SK-N-SH treated with all-trans-retinoic acid at 6 μM for 48 hours (cell line): ENCODE results near the gene CDC34.
"Not testable (repeated sequence)": the region's sequence is repeated elsewhere in the genome, so short reads cannot be mapped to it uniquely, and the experiment has no call there.

Source experiments
- ATAC-seq: fragments of 200-7000 bp; cut with Tn5 transposase; 3 replicates; pipeline ENCODE4 v1.9.1; 2020; ENCODE audit warnings: mild to moderate bottlenecking, moderate library complexity
- ARNTL ChIP-seq: fragments of 450-650 bp; formaldehyde crosslinking; IDR thresholded peaks from 2 replicates; pipeline ENCODE4 v1.5.0; 2020; ENCODE audit warnings: low read depth, mild to moderate bottlenecking, moderate library complexity, borderline replicate concordance
- BACH2 ChIP-seq: fragments of 250-450 bp; sonication (Bioruptor Pico); IDR thresholded peaks from 2 replicates; pipeline ENCODE4 v1.9.0; 2021; ENCODE audit warnings: mild to moderate bottlenecking, borderline replicate concordance
- CREB5 ChIP-seq: fragments of 250-450 bp; sonication (Bioruptor Pico); IDR thresholded peaks from 2 replicates; pipeline ENCODE4 v1.5.1; 2020; ENCODE audit warnings: low read depth, mild to moderate bottlenecking, moderate library complexity
- CSDC2 ChIP-seq: fragments of 250-450 bp; sonication (Bioruptor Pico); IDR thresholded peaks from 2 replicates; pipeline ENCODE4 v1.5.0; 2020; ENCODE audit warnings: mild to moderate bottlenecking, moderate library complexity
- ESRRG ChIP-seq: fragments of 250-450 bp; sonication (Bioruptor Pico); IDR thresholded peaks from 2 replicates; pipeline ENCODE4 v1.6.1; 2021; ENCODE audit warnings: mild to moderate bottlenecking
- GLIS3 ChIP-seq: fragments of 250-450 bp; sonication (Bioruptor Pico); IDR thresholded peaks from 2 replicates; pipeline ENCODE4 v1.5.0; 2020; ENCODE audit warnings: mild to moderate bottlenecking, moderate library complexity
- ISL1 ChIP-seq: fragments of 250-450 bp; sonication (Bioruptor Pico); IDR thresholded peaks from 2 replicates; pipeline ENCODE4 v2.1.2; 2022; ENCODE audit warnings: mild to moderate bottlenecking, moderate library complexity
- PPARA ChIP-seq: fragments of 250-450 bp; sonication (Bioruptor Pico); IDR thresholded peaks from 2 replicates; pipeline ENCODE4 v1.5.0; 2020; ENCODE audit warnings: mild to moderate bottlenecking, borderline replicate concordance
- SNAI2 ChIP-seq: fragments of 250-450 bp; sonication (Bioruptor Pico); IDR thresholded peaks from 2 replicates; pipeline ENCODE4 v1.5.0; 2020; ENCODE audit warnings: mild to moderate bottlenecking, moderate library complexity
- TCF4 ChIP-seq: fragments of 250-450 bp; sonication (Bioruptor Pico); IDR thresholded peaks from 2 replicates; pipeline ENCODE4 v1.8.0; 2021; ENCODE audit warnings: mild to moderate bottlenecking, moderate library complexity, borderline replicate concordance
- TOX ChIP-seq: fragments of 250-450 bp; sonication (Bioruptor Pico); IDR thresholded peaks from 2 replicates; pipeline ENCODE4 v1.8.0; 2021; ENCODE audit warnings: mild to moderate bottlenecking, moderate library complexity, borderline replicate concordance
- ZC3H10 ChIP-seq: fragments of 250-450 bp; sonication (Bioruptor Pico); IDR thresholded peaks from 2 replicates; pipeline ENCODE4 v1.5.1; 2021; ENCODE audit warnings: mild to moderate bottlenecking, moderate library complexity
- ZFP3 ChIP-seq: fragments of 250-450 bp; sonication (Bioruptor Pico); IDR thresholded peaks from 2 replicates; pipeline ENCODE4 v1.5.0; 2020; ENCODE audit warnings: mild to moderate bottlenecking, moderate library complexity
- ZFP30 ChIP-seq: fragments of 450-650 bp; formaldehyde crosslinking; IDR thresholded peaks from 2 replicates; pipeline ENCODE4 v1.5.0; 2022; ENCODE audit warnings: mild to moderate bottlenecking, moderate library complexity
- ZNF565 ChIP-seq: fragments of 450-650 bp; formaldehyde crosslinking; conservative IDR thresholded peaks from 2 replicates; pipeline ENCODE4 v1.5.0; 2020; ENCODE audit warnings: low read depth, mild to moderate bottlenecking, moderate library complexity
- ZNF70 ChIP-seq: fragments of 450-650 bp; formaldehyde crosslinking; IDR thresholded peaks from 2 replicates; pipeline ENCODE4 v1.5.0; 2020; ENCODE audit warnings: mild to moderate bottlenecking, moderate library complexity
- ZNF8 ChIP-seq: fragments of 450-650 bp; formaldehyde crosslinking; IDR thresholded peaks from 2 replicates; pipeline ENCODE4 v1.5.0; 2020; ENCODE audit warnings: mild to moderate bottlenecking, moderate library complexity
- TF ChIP-seq, protein P1 (sequence below): fragments of 250-450 bp; sonication (Bioruptor Pico); IDR thresholded peaks from 2 replicates; pipeline ENCODE4 v1.8.0; 2020; ENCODE audit warnings: mild to moderate bottlenecking, moderate library complexity, borderline replicate concordance
- TF ChIP-seq, protein P2 (sequence below): fragments of 250-450 bp; sonication (Bioruptor Pico); IDR thresholded peaks from 2 replicates; pipeline ENCODE4 v1.5.0; 2020; ENCODE audit warnings: mild to moderate bottlenecking, moderate library complexity
- TF ChIP-seq, protein P3 (sequence below): fragments of 250-450 bp; sonication (Bioruptor Pico); IDR thresholded peaks from 2 replicates; pipeline ENCODE4 v1.8.0; 2021; ENCODE audit warnings: low read depth, mild to moderate bottlenecking, moderate library complexity, borderline replicate concordance

Gene CDC34

GRCh38 chr19:583968-584239 is 52.3 kb downstream of the CDC34 start:
- TF ChIP-seq GLIS3 (CRISPR knock-in tag) (no peak), ZFP3 (CRISPR knock-in tag) (no peak), CSDC2 (CRISPR knock-in tag) (no peak)
- no peak for ATAC-seq

GRCh38 chr19:584240-585001 is 52.9 kb downstream of the CDC34 start:
- peak; percentile 68 for ATAC-seq
- no peak for TF ChIP-seq CSDC2 (CRISPR knock-in tag)
- TF ChIP-seq, protein P1, sequence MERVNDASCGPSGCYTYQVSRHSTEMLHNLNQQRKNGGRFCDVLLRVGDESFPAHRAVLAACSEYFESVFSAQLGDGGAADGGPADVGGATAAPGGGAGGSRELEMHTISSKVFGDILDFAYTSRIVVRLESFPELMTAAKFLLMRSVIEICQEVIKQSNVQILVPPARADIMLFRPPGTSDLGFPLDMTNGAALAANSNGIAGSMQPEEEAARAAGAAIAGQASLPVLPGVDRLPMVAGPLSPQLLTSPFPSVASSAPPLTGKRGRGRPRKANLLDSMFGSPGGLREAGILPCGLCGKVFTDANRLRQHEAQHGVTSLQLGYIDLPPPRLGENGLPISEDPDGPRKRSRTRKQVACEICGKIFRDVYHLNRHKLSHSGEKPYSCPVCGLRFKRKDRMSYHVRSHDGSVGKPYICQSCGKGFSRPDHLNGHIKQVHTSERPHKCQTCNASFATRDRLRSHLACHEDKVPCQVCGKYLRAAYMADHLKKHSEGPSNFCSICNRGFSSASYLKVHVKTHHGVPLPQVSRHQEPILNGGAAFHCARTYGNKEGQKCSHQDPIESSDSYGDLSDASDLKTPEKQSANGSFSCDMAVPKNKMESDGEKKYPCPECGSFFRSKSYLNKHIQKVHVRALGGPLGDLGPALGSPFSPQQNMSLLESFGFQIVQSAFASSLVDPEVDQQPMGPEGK (CRISPR knock-in tag): 0 out of 2 replicates have a peak, but pooled peaks have one; percentile 44
- TF ChIP-seq SNAI2: no peak
- TF ChIP-seq CREB5: no peak
- no peak for TF ChIP-seq BACH2 (CRISPR knock-in tag)
- no peak for TF ChIP-seq ZFP30 (CRISPR knock-in tag)
- no peak for TF ChIP-seq ZNF70 (CRISPR knock-in tag)
- TF ChIP-seq, protein P2, sequence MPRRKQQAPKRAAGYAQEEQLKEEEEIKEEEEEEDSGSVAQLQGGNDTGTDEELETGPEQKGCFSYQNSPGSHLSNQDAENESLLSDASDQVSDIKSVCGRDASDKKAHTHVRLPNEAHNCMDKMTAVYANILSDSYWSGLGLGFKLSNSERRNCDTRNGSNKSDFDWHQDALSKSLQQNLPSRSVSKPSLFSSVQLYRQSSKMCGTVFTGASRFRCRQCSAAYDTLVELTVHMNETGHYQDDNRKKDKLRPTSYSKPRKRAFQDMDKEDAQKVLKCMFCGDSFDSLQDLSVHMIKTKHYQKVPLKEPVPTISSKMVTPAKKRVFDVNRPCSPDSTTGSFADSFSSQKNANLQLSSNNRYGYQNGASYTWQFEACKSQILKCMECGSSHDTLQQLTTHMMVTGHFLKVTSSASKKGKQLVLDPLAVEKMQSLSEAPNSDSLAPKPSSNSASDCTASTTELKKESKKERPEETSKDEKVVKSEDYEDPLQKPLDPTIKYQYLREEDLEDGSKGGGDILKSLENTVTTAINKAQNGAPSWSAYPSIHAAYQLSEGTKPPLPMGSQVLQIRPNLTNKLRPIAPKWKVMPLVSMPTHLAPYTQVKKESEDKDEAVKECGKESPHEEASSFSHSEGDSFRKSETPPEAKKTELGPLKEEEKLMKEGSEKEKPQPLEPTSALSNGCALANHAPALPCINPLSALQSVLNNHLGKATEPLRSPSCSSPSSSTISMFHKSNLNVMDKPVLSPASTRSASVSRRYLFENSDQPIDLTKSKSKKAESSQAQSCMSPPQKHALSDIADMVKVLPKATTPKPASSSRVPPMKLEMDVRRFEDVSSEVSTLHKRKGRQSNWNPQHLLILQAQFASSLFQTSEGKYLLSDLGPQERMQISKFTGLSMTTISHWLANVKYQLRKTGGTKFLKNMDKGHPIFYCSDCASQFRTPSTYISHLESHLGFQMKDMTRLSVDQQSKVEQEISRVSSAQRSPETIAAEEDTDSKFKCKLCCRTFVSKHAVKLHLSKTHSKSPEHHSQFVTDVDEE (CRISPR knock-in tag): no peak
- TF ChIP-seq, protein P3, sequence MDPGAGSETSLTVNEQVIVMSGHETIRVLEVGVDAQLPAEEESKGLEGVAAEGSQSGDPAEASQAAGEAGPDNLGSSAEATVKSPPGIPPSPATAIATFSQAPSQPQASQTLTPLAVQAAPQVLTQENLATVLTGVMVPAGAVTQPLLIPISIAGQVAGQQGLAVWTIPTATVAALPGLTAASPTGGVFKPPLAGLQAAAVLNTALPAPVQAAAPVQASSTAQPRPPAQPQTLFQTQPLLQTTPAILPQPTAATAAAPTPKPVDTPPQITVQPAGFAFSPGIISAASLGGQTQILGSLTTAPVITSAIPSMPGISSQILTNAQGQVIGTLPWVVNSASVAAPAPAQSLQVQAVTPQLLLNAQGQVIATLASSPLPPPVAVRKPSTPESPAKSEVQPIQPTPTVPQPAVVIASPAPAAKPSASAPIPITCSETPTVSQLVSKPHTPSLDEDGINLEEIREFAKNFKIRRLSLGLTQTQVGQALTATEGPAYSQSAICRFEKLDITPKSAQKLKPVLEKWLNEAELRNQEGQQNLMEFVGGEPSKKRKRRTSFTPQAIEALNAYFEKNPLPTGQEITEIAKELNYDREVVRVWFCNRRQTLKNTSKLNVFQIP (CRISPR knock-in tag): no peak

DNA sequence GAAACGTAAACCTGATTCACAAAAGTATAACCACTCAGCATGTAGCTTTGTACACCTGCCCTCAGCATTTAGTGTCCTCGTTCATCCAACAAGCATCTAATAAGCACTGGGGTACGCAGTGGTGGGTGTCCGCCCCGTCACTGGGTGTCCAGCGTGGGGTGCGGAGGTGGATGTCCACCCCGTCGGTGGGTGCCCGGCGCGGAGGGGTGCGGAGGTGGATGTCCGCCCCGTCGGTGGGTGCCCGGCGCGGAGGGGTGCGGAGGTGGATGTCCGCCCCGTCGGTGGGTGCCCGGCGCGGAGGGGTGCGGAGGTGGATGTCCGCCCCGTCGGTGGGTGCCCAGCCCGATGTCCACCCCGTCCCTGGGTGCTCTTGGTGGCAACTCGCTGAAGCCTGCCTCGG is 53.6 kb downstream of the CDC34 start:
- not testable (repeated sequence) for ATAC-seq

GRCh38 chr19:585551-586110 is 54.1 kb downstream of the CDC34 start:
- no peak for ATAC-seq
- TF ChIP-seq, protein P1 (CRISPR knock-in tag): no peak
- TF ChIP-seq ARNTL (no peak), ZNF70 (CRISPR knock-in tag) (no peak), CSDC2 (CRISPR knock-in tag) (no peak), ZC3H10 (CRISPR knock-in tag) (no peak), TOX (no peak), ZNF565 (CRISPR knock-in tag) (no peak), ESRRG (CRISPR knock-in tag) (no peak), ZNF8 (no peak), SNAI2 (no peak), TCF4 (no peak), GLIS3 (CRISPR knock-in tag) (no peak), ISL1 (CRISPR knock-in tag) (no peak), PPARA (CRISPR knock-in tag) (no peak)
- TF ChIP-seq, protein P3 (CRISPR knock-in tag): no peak
- TF ChIP-seq, protein P2 (CRISPR knock-in tag): no peak
